OCI-LY3 (cell line): Measurements from ENCODE around the gene CCDC183.
"Not testable (repeated sequence)": the region's sequence is repeated elsewhere in the genome, so short reads cannot be mapped to it uniquely, and the experiment has no call there.

Experiments
- H2AFZ ChIP-seq: fragments of 200-600, 300-600 bp; shearing (Covaris generic); 2 replicates; pipeline ENCODE4 v1.6.0; 2014; ENCODE audit warnings: antibody characterized with exemption, low read depth, low read length
- H3K27ac ChIP-seq: fragments of 200-600, 300-600 bp; sonication (generic); 2 replicates; pipeline ENCODE4 v1.5.1; 2014; ENCODE audit warnings: mild to moderate bottlenecking, low read length, moderate library complexity, mixed read lengths
- H3K27me3 ChIP-seq: fragments of 200-600, 300-600 bp; sonication (generic); 2 replicates; pipeline ENCODE4 v1.6.1; 2014; ENCODE audit warnings: low read depth, low read length, mixed read lengths
- H3K36me3 ChIP-seq: fragments of 200-600, 300-600 bp; sonication (generic); replicated peaks from 2 replicates; pipeline ENCODE3; 2014; ENCODE audit warnings: low read depth, low read length, mixed read lengths
- H3K4me1 ChIP-seq: fragments of 300-600, 200-600 bp; sonication (generic); 2 replicates; pipeline ENCODE4 v1.6.1; 2014; ENCODE audit warnings: low read length, mixed read lengths
- H3K4me2 ChIP-seq: fragments of 200-600, 300-600 bp; sonication (generic); 2 replicates; pipeline ENCODE4 v1.6.1; 2014; ENCODE audit warnings: low read length, mixed read lengths
- H3K4me3 ChIP-seq: fragments of 300-600, 200-600 bp; sonication (generic); 2 replicates; pipeline ENCODE4 v1.5.1; 2014; ENCODE audit warnings: antibody characterized with exemption, mild to moderate bottlenecking, low read length, moderate library complexity
- H3K79me2 ChIP-seq: fragments of 300-600, 200-600 bp; shearing (Covaris generic); 2 replicates; pipeline ENCODE4 v1.6.1; 2014; ENCODE audit warnings: mild to moderate bottlenecking, low read length, mixed read lengths
- H3K9ac ChIP-seq: fragments of 300-600, 200-600 bp; shearing (Covaris generic); 2 replicates; pipeline ENCODE4 v1.6.0; 2014; ENCODE audit warnings: mild to moderate bottlenecking, low read length, moderate library complexity
- H3K9me3 ChIP-seq: fragments of 200-600, 300-600 bp; shearing (Covaris generic); 2 replicates; pipeline ENCODE4 v1.6.1; 2014; ENCODE audit warnings: low read length, mixed read lengths; ENCODE audit not compliant: insufficient read depth
- H4K20me1 ChIP-seq: fragments of 200-600, 300-600 bp; sonication (generic); 2 replicates; pipeline ENCODE4 v1.6.1; 2016; ENCODE audit warnings: low read length, mixed read lengths; ENCODE audit not compliant: insufficient read depth
- CTCF ChIP-seq: fragments of 200-600, 300-600 bp; sonication (generic); IDR thresholded peaks from 2 replicates; pipeline ENCODE4 v1.5.1; 2014; ENCODE audit warnings: antibody characterized with exemption, low read length, low read depth
- EZH2phosphoT487 ChIP-seq: fragments of 200-600 bp; shearing (Covaris generic); IDR thresholded peaks from 2 replicates; pipeline ENCODE4 v1.6.1; 2018; ENCODE audit warnings: antibody characterized with exemption, mixed run types, low read depth

CCDC183 gene

GRCh38 chr9:136835162-136835931, 39.2 kb downstream of the CCDC183 start:
- Histone ChIP-seq H3K4me3 (no peak overlapping the region), H3K79me2 (no peaks in the 10 kb centered on the region), H3K27me3 (no peaks in the 10 kb centered on the region), H3K9ac (no peak overlapping the region), H3K27ac (no peak overlapping the region), H3K4me2 (no peak overlapping the region), H3K9me3 (no peaks in the 10 kb centered on the region), H3K4me1 (no peaks in the 10 kb centered on the region), H2AFZ (no peak overlapping the region), H3K36me3 (peaks cover 16% of the 10 kb centered on the region), H4K20me1 (no peaks in the 10 kb centered on the region)
- TF ChIP-seq EZH2phosphoT487 (no peak), CTCF (no peak)

- Histone ChIP-seq H3K36me3 (peaks cover 14% of the 10 kb centered on the region), H2AFZ (no peak overlapping the region), H4K20me1 (no peaks in the 10 kb centered on the region), H3K4me2 (no peak overlapping the region), H3K27ac (no peak overlapping the region), H3K79me2 (no peaks in the 10 kb centered on the region), H3K27me3 (no peaks in the 10 kb centered on the region), H3K9ac (no peak overlapping the region), H3K9me3 (no peaks in the 10 kb centered on the region), H3K4me3 (no peak overlapping the region), H3K4me1 (no peaks in the 10 kb centered on the region)
- TF ChIP-seq EZH2phosphoT487 (no peak), CTCF (no peak)
Measured at GRCh38 chr9:136835932-136836904, 40.1 kb downstream of the CCDC183 start.

GRCh38 chr9:136837146-136837855, 41.2 kb downstream of the CCDC183 start:
- peaks cover 11% of the 10 kb centered on the region for H3K36me3 ChIP-seq
- H4K20me1 ChIP-seq: no peaks in the 10 kb centered on the region
- no peak overlapping the region for H3K4me2 ChIP-seq
- TF ChIP-seq CTCF: no peak
- no peak for TF ChIP-seq EZH2phosphoT487
- H2AFZ ChIP-seq: no peak overlapping the region
- H3K9ac ChIP-seq: no peak overlapping the region
- H3K79me2 ChIP-seq: no peaks in the 10 kb centered on the region
- H3K4me3 ChIP-seq: no peak overlapping the region
- no peaks in the 10 kb centered on the region for H3K4me1 ChIP-seq
- no peaks in the 10 kb centered on the region for H3K27me3 ChIP-seq
- no peaks in the 10 kb centered on the region for H3K9me3 ChIP-seq
- no peak overlapping the region for H3K27ac ChIP-seq

- H3K9me3 ChIP-seq, H3K4me1 ChIP-seq, H3K9ac ChIP-seq, H3K27ac ChIP-seq, H4K20me1 ChIP-seq, H3K4me2 ChIP-seq, H3K4me3 ChIP-seq, H3K79me2 ChIP-seq, H2AFZ ChIP-seq, H3K36me3 ChIP-seq, H3K27me3 ChIP-seq: not testable (repeated sequence)
Measured at GRCh38 chr9:136837856-136838277, 41.7 kb downstream of the CCDC183 start.
